IPS DF 4.7 (cell line): ENCODE results near the gene PARM1.

ENCODE experiments used
- DNase-seq: peaks from one replicate; pipeline ENCODE4 v3.0.0-alpha.2; 2013; ENCODE audit warnings: low spot score; ENCODE audit errors: extremely low read depth

PARM1 gene

GRCh38 chr4:75030028-75030427, 97.1 kb downstream of the PARM1 start:
- DNase-seq, result no peak

DNA sequence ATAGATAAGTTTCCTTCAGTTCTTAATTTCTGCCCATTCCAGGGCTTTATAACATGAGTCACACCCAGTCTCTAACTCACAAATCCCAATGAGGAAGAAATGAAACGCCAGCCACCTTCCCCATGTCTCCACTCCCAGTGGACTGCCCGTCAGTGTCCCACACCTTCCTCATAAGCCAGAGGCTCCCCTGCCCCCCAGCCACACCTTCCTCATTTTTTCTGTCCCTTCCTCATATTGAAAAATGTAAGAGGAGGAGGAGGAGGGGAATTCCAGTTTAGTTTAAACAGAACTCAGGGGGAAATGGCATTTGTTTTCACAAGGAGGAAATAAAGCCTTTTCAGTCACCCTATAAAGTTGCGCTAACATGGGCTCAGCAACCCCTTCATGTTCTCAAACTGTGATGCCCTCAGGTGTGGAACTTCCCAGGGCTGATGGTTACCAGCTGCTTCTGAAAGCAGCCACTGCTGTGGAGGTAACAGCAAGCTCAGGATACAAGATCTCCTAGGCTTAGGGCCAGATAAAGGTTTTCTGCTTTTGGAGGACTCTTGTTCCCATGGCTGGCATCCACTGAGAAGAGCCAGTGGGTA, 97.8 kb downstream of the PARM1 start:
- no peak for DNase-seq

DNA sequence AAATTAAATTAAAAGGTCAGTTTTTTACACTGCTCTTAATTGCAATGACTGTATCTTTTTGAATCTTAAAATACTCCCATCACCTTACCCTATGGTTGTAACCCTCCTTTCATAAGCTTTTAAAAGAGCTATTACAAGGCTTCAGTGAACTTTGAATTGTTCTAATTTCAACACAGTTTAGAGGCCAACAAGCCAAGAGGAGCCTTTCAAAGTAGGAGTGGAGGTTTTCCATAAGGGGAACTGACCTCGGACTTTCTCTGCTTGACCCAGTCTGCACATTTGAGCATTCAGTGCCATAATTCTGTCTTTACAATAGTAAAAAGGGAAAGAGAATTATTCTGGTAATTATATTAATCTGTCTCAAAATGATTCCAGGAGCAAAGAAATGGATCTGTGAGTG, 98.9 kb downstream of the PARM1 start:
- no peak for DNase-seq

DNA sequence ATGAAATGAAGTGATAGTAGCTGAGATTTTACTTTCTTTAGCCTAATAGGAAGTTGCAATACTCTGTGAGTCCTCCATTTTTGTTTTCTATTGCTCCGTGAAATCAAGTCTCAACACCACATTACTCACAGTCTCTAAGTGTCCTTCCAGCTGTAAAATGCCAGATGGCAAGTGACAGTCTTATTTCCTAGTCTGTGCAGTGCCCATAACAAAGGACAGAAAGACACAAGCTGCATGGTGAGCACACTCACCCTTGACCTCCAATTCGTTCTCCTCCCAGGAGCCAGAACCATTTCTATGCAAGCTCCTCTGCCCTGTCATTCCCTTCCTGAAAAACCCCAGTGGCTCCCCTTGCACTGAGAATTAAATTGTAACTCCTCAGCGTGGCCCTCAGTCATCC, 101.6 kb downstream of the PARM1 start:
- DNase-seq, result no peak

DNA sequence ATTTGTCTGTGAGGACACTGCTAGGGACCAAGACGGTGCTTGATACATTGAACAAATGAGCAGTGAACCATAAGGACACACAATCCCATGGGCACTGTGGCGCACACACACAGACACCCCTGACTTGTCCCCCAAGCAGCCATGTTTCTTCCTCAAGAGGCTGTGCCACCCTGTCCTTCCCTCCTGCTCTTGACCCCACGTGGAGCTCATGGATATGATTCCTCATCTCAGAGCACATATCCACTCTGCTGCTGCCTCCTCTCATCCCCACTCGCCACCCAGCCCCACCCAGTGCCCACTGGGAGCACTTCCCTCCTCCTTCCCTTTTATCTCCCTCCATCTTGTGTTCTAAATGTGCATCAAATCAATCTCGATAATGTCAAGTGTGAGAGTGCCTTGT, 102.4 kb downstream of the PARM1 start:
- DNase-seq, result no peak

DNA sequence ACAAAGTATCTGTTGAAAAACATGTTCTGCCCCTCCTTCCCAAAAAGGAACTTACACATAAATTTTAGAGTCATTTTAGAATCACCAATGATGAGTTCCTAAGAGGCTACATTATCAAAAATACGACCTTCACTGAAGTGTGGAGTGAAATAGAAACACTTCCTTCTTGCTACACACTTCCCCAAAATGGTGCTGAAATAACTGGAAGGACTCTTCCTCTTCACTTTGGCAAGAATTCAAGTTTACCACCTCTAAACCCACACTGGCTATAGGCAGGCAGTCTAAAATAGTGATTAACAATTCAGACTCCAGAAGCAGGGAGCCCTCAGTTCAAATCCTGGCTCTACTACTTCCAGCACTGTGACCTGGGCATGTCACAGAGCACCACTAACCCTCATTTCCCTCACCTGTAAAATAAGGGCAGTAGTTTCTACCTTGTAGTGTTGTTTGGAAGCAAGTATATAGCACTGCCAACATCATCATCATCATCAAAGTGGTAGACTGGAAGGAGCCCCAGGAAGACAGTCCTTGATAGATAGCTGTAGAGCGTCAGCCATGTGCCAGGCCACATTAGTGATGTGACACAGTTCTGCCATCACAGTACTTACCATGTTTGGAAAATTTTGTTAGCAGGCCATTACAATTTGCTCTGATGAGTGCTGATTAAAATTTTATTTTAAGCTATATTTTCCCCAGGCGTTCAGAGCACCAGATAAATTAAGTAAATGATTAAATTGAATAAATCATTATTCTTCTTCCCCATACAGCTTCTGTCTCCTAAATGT, 103.3 kb downstream of the PARM1 start:
- DNase-seq, result no peak

DNA sequence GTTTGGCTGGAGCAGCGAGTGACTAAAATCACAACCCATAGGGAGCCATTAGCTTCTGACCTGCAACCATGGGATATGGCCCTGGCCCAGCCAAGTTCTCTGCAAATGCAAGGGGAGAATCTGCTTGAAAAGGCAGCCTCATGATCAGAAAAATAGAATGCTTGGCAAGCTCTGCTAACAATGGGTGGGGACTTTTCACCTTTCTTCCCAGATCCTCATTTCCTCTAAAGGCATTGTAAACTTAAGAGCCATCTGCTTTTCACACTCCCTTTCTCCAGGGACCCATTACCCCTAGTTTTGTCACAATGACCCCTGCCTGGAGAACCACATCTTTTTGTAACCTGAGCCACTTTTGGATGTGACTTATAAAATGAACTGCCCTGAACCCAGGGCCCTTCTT, 104.3 kb downstream of the PARM1 start:
- no peak for DNase-seq

- no peak for DNase-seq
These were observed 105.5 kb downstream of the PARM1 start for GRCh38 chr4:75038376-75038775.

DNA sequence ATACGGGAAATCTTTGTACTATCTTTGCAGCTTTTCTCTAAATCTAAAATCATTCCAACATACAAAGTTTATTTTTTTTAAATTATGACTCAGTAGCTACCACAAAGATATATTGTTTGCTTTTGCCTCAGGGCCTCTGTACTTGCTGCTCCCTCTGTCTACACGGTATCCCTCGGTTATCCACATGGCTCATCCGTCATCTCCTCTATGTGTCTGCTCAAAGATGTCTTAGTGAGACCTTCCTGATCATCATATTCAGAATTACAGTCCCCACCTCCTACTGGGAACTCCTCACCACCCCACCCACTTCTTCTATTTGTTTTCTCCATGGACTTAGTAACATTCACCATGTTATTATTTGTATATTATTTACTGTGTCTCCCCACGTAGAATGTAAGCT, 107.8 kb downstream of the PARM1 start:
- no peak for DNase-seq

DNA sequence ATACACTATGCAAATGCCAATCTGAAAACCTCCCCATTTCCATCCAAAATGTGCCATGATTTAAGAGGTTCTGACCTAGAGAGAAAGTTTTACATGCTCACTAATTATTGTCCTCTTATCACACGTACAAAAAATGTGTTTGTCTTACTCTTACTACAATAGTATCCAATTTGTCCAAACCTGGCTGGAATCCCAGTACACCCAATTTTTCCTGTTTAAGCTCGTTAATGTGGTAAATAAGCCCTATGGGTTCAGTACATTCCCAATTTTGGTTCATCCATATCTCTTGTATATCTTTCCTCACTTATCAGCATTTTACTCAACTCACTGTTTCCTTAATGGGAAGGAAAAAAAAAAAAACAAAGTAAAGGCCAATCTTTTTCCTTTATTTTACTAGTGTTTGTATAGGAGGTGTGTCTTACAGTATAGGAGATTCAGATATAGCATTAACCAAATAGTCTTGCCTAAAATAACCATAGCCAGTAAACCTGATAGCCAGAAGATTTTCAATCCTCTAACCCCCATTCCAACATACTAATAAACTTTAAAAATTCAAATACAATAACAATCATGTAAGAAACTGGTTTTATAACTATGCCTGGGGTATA, 109.8 kb downstream of the PARM1 start:
- no peak for DNase-seq

- DNase-seq, result no peak
These were observed 113.3 kb downstream of the PARM1 start for GRCh38 chr4:75046226-75046625.

DNA sequence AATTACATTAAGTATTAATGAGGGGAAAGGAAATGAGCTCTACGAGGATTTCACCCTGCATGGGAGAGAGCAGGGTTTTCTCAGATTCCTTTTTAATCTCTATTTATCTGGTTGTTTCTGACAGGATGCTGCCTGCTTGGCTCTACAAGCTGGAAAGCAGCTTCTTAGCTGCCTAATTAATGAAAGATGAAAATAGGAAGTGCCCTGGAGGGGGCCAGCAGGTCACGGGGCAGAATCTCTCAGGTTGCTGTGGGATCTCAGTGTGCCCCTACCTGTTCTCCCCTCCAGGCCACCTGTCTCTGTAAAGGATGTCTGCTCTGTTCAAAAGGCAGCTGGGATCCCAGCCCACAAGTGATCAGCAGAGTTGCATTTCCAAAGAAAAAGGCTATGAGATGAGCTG, 113.7 kb downstream of the PARM1 start:
- no peak for DNase-seq

GRCh38 chr4:75048208-75048879, 115.4 kb downstream of the PARM1 start:
- no peak for DNase-seq

- DNase-seq, result no peak
These were observed 118.5 kb downstream of the PARM1 start for GRCh38 chr4:75051431-75051830.

DNA sequence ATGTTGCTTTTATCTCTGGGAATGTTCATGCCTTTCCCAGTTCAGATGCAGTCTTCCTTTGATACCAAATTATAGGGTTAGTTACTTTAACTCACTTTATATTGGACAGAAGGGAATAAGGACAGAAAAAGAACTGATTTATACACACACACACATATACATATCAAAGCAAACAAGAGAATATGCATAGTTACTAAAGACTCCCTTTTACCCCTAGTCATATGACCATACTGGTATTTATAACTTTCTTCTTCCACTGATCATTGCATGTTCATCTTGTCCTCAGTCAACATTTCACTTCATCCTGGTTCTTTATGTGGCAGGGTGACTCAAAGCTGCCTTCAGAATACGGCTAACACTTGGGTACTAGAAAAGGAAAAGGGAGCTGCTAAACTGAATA, 120.4 kb downstream of the PARM1 start:
- no peak for DNase-seq

GRCh38 chr4:75054078-75054477, 121.2 kb downstream of the PARM1 start:
- DNase-seq, result no peak

DNA sequence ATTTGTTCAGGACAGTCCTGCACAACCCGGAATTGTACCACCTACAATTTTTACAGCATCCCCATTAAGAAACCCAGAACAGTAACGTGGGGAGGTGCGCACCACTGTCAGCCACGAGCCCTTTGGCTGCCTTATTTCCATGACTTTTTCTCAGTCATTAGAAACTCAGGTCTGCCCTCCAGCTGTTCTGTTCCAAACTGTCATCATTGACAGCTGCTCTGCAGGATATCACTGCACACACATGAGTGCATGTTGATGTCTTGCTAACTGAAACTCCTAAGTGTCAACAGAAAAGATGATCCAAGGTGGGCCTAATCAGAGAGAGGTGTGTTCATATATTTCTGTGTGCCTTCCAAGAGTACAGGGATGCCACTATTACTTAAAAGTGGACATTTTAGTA, 123.4 kb downstream of the PARM1 start:
- DNase-seq, result no peak

- DNase-seq, result no peak
These were observed 124.5 kb downstream of the PARM1 start for GRCh38 chr4:75057369-75057768.

GRCh38 chr4:75058486-75058885, 125.6 kb downstream of the PARM1 start:
- no peak for DNase-seq

DNA sequence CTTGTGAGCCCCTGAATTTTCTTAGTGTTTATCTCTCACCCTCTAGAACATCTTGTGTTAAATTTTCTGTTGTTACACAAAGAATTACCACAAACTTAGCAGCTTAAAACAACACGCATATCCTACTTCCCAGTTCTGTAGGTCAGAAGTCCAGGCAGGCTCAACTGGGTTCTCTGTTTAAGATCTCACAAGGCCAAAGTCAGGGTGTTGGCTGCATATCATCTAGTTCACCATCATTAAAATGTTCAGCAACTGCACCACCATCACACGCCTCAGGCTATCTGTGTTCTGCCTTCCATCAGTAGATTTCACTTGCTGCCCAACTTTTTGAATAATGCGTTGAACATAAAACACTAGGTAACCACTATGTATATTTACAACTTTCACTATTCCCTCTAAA, 130.5 kb downstream of the PARM1 start:
- DNase-seq, result no peak

GRCh38 chr4:75065909-75066308, 133.0 kb downstream of the PARM1 start:
- no peak for DNase-seq

- DNase-seq, result no peak
These were observed 136.7 kb downstream of the PARM1 start for GRCh38 chr4:75069493-75070074.
